ENCODE data around the gene RUVBL2. TPM values are rescaled to one million over a fixed set of nuclear protein-coding genes. Genes with fewer than 3 reads are reported as not detected.

RUVBL2 gene
- total RNA-seq, 1 experiment from 2014 or later = 130 TPM

- no peak overlapping the region for H3T11ph ChIP-seq (ENCODE audit: low read length)
- no peak for TF ChIP-seq CTCF (conservative IDR thresholded peaks at IDR 0.05)
- H3K23me2 ChIP-seq (ENCODE audit: insufficient read length, low read depth, low read length, poor library complexity, severe bottlenecking) = no peaks in the 10 kb centered on the region
- no peak overlapping the region for H2BK15ac ChIP-seq (ENCODE audit: low read depth, low read length)
- H3K4me1 ChIP-seq (ENCODE audit: insufficient read depth, low read length) = no peaks in the 10 kb centered on the region
- H4K8ac ChIP-seq (replicated peaks; ENCODE audit: insufficient read length, low read depth, low read length) = no peak overlapping the region
- no peak overlapping the region for H3K18ac ChIP-seq (ENCODE audit: insufficient read length, low read depth, low read length)
- no peak overlapping the region for H2BK5ac ChIP-seq (ENCODE audit: insufficient read length, low read length)
- no peak for DNase-seq
- H3K14ac ChIP-seq (ENCODE audit: insufficient read depth, low read length) = no peak overlapping the region
- Mint-ChIP-seq H3K4me3 (no peak overlapping the region), H3K27ac (peak overlapping the region in 2 of 3 experiments; percentile 61 to 81; a peak in 2 of 7 replicates), H3K9me3 (no peaks in the 10 kb centered on the region; a peak in 1 of 5 replicates), H3K4me1 (no peaks in the 10 kb centered on the region), H3K36me3 (ENCODE audit: insufficient read depth in 1 of 3, low read depth in 3 of 3) (peaks cover 22 to 67% (median 51%) of the 10 kb centered on the region in 3 experiments), H3K27me3 (ENCODE audit: low read depth) (no peaks in the 10 kb centered on the region)
- H4K5ac ChIP-seq (ENCODE audit: insufficient read length, low read depth, low read length) = no peak overlapping the region
- H3K27me3 ChIP-seq (ENCODE audit: insufficient read depth, low read length) = no peaks in the 10 kb centered on the region
- no peaks in the 10 kb centered on the region for H3K79me2 ChIP-seq (ENCODE audit: insufficient read depth, low read length)
- H3K23ac ChIP-seq (ENCODE audit: insufficient read length, low read depth, low read length) = no peak overlapping the region
- WGBS (ENCODE audit: extremely low coverage, insufficient read length, low lambda C conversion rate) = no CpG with 5 or more reads among the region's 9 CpGs
- no peak overlapping the region for H3K56ac ChIP-seq (ENCODE audit: insufficient read length, low read depth, low read length)
- H2BK120ac ChIP-seq (ENCODE audit: low read depth, low read length, poor library complexity, severe bottlenecking) = no peak overlapping the region
- H2AFZ ChIP-seq (ENCODE audit: low read length) = no peak overlapping the region
- no peak overlapping the region for H4K91ac ChIP-seq (ENCODE audit: insufficient read length, low read depth, low read length)
- no peaks in the 10 kb centered on the region for H3K79me1 ChIP-seq (ENCODE audit: insufficient read depth, low read depth, low read length, poor library complexity, severe bottlenecking)
- H2BK20ac ChIP-seq (ENCODE audit: low read depth, low read length, poor library complexity, severe bottlenecking) = no peak overlapping the region
- no peak overlapping the region for H2AK5ac ChIP-seq (ENCODE audit: insufficient read length, low read length)
- H2BK12ac ChIP-seq (ENCODE audit: insufficient read length, low read depth, low read length) = no peak overlapping the region
- H3K4ac ChIP-seq (ENCODE audit: low read depth, low read length) = no peak overlapping the region
- no peaks in the 10 kb centered on the region for H3K9me3 ChIP-seq (ENCODE audit: control insufficient read depth, low read depth, low read length)
- no peak overlapping the region for H3K9ac ChIP-seq (ENCODE audit: extremely low read depth, insufficient read length, low read length)
- no peak overlapping the region for H3K4me2 ChIP-seq (ENCODE audit: insufficient read depth, insufficient read length, low read length)
- H4K20me1 ChIP-seq (ENCODE audit: control insufficient read depth, insufficient read depth, insufficient read length) = no peaks in the 10 kb centered on the region
- H3K27ac ChIP-seq (ENCODE audit: insufficient read length, low read depth, low read length) = no peak overlapping the region
Observed at GRCh38 chr19:48982280-48982679, 11.4 kb upstream of the RUVBL2 start.

Measured in H9 (cell line).